Lung (tissue), 12 donors: ENCODE results near the gene NBPF3. TPM values are rescaled to one million over a fixed set of nuclear protein-coding genes. Genes with fewer than 3 reads are reported as not detected.
"Not testable (repeated sequence)": the region's sequence is repeated elsewhere in the genome, so short reads cannot be mapped to it uniquely, and the experiment has no call there.

Source experiments
- ATAC-seq: fragments of 200-7000 bp; cut with Tn5 transposase; one replicate; pipeline ENCODE4 v1.9.1; 2020; ENCODE audit warnings: moderate number of reproducible peaks; ENCODE audit not compliant: insufficient read depth, low FRiP score
- DNase-seq, 3 donors: peaks; one replicate each; pipeline ENCODE4 v3.0.0-alpha.2; 2013 to 2017
- H3K27ac ChIP-seq, 2 donors: one replicate each; pipeline ENCODE4 v1.5.1; 2013; ENCODE audit warnings: mild to moderate bottlenecking in 2 of 2, moderate library complexity in 2 of 2, control low read depth in 1 of 2, inconsistent platforms in 1 of 2, low read depth in 1 of 2, low read length in 1 of 2
- H3K27me3 ChIP-seq, 3 donors: one replicate each; pipeline ENCODE4 v1.5.1; 2013; ENCODE audit warnings: low read length in 2 of 3; ENCODE audit not compliant: control insufficient read depth in 3 of 3, insufficient read depth in 3 of 3
- H3K36me3 ChIP-seq, 4 donors: one replicate each; pipeline ENCODE4 v1.5.1; 2013; ENCODE audit warnings: low read length in 4 of 4, mild to moderate bottlenecking in 1 of 4, moderate library complexity in 1 of 4; ENCODE audit not compliant: control insufficient read depth in 4 of 4, insufficient read depth in 4 of 4
- H3K4me1 ChIP-seq, 5 donors: one replicate each; pipeline ENCODE4 v1.5.1; 2013; ENCODE audit warnings: low read length in 5 of 5, mild to moderate bottlenecking in 2 of 5, moderate library complexity in 1 of 5; ENCODE audit not compliant: control insufficient read depth in 5 of 5, insufficient read depth in 5 of 5
- H3K4me3 ChIP-seq: one replicate; pipeline ENCODE4 v1.5.1; 2013; ENCODE audit warnings: mild to moderate bottlenecking, control low read depth, moderate library complexity
- H3K9ac ChIP-seq, 2 donors: one replicate each; pipeline ENCODE4 v1.5.1; 2013; ENCODE audit warnings: low read length in 2 of 2, control low read depth in 1 of 2; ENCODE audit not compliant: insufficient read depth in 1 of 2
- H3K9me3 ChIP-seq, 4 donors: one replicate each; pipeline ENCODE4 v1.5.1; 2013; ENCODE audit warnings: low read length in 3 of 4, mild to moderate bottlenecking in 1 of 4, moderate library complexity in 1 of 4; ENCODE audit not compliant: control insufficient read depth in 4 of 4, insufficient read depth in 3 of 4
- CTCF ChIP-seq: IDR thresholded peaks from 2 replicates; pipeline ENCODE4 v1.5.1; 2012; ENCODE audit warnings: mild to moderate bottlenecking; ENCODE audit errors: control extremely low read depth, extremely low read depth
- WGBS, 2 donors: extraction: QIAGEN DNeasy Blood & Tissue Kit; methylation state at CpG; one replicate each; pipeline ENCODE4 v1.1.7; 2013; 5-methylcytosine and 5-hydroxymethylcytosine counted together
- polyA plus RNA-seq, 2 donors: library from polyadenylated mRNA; stranded (reverse); fragments of 200-250 nt; gene quantifications; one replicate each; pipeline ENCODE4 v1.2.1, GENCODE V29; 2013
- total RNA-seq, 2 donors: library from RNA; depleted of rRNA in 1 of 2; stranded (reverse); fragments of >200 nt in 1 of 2; gene quantifications; one replicate each; pipeline ENCODE4 v1.2.1, GENCODE V29; 2014 to 2021
- donor health status: control.
- donor health status: control.
- donor health status: Bipolar disorder and iron deficiency.
- donor health status: healthy.
- donor health status: DM: yes; HTN: yes; CAD: no.

Gene NBPF3
- total and polyA plus RNA-seq, 4 donors, result 1.3 to 17.6 (median 5.6) TPM

GRCh38 chr1:21454904-21455303 lies 15.0 kb downstream of the NBPF3 start:
- H3K9ac ChIP-seq, H3K4me3 ChIP-seq, H3K4me1 ChIP-seq, H3K36me3 ChIP-seq, H3K27ac ChIP-seq, H3K27me3 ChIP-seq, DNase-seq, ATAC-seq, H3K9me3 ChIP-seq: not testable (repeated sequence)
- 80 to 94% methylated on average over 3 to 4 of the region's 5 CpGs for WGBS, 2 donors

GRCh38 chr1:21457654-21458053 lies 17.7 kb downstream of the NBPF3 start:
- Histone ChIP-seq H3K4me1 (no peaks in the 10 kb centered on the region), H3K27me3 (no peaks in the 10 kb centered on the region), H3K9me3 (no peaks in the 10 kb centered on the region), H3K4me3 (no peak overlapping the region), H3K9ac (no peak overlapping the region), H3K27ac (no peak overlapping the region), H3K36me3 (no peaks in the 10 kb centered on the region)
- no peak for TF ChIP-seq CTCF
- ATAC-seq (no peak), DNase-seq (no peak)
- WGBS, 2 donors, result 95 to 96% methylated on average over 1 of the region's 1 CpG

GRCh38 chr1:21465127-21465526 lies 25.2 kb downstream of the NBPF3 start:
- H3K9me3 ChIP-seq, H3K4me1 ChIP-seq, H3K4me3 ChIP-seq, DNase-seq, H3K36me3 ChIP-seq, H3K27ac ChIP-seq, H3K9ac ChIP-seq, ATAC-seq, H3K27me3 ChIP-seq: not testable (repeated sequence)

GRCh38 chr1:21467946-21468345 lies 28.0 kb downstream of the NBPF3 start:
- not testable (repeated sequence) for DNase-seq, ATAC-seq, H3K27me3 ChIP-seq, H3K4me1 ChIP-seq, H3K36me3 ChIP-seq, H3K4me3 ChIP-seq, H3K9me3 ChIP-seq, H3K9ac ChIP-seq, H3K27ac ChIP-seq
- WGBS, 2 donors, result 79 to 81% methylated on average over 4 of the region's 4 CpGs

GRCh38 chr1:21468599-21468998 lies 28.7 kb downstream of the NBPF3 start:
- TF ChIP-seq CTCF, result no peak
- H3K4me1 ChIP-seq, result no peaks in the 10 kb centered on the region
- no peak overlapping the region for H3K4me3 ChIP-seq
- peaks cover 0 to 3% (median 1%) of the 10 kb centered on the region in 4 donors for H3K36me3 ChIP-seq
- no peak overlapping the region for H3K9ac ChIP-seq
- H3K9me3 ChIP-seq, result no peaks in the 10 kb centered on the region
- ATAC-seq, result no peak
- H3K27me3 ChIP-seq, result no peaks in the 10 kb centered on the region
- no peak overlapping the region for H3K27ac ChIP-seq
- peak in 1 of 3 donors; percentile 9 for DNase-seq
- 24 to 53% methylated on average over 10 of the region's 10 CpGs for WGBS, 2 donors
